ENCODE results near the gene PPFIBP2.

Gene PPFIBP2

DNA sequence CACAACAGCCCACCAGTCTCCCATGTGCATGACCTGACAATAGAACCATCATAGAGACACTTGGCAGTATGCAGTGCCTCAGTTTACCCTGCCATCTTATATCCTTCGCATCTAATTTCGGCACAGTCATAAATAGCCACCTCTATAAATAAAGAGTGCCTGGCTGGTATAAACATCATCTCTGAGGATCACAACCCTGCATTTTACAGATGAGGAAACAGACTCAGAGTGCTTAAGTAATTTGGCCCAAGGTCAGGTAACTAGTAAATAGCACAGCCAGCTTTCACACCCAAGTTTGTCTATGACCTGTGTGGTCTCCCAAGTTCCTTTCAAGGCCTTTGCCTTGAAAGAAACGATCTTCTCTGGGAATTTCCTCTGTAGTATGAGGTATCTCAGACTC, 114.9 kb downstream of the PPFIBP2 start:
- Histone ChIP-seq H3K23ac (ENCODE audit: low read depth, low read length, poor library complexity) (no peak overlapping the region), H2AK5ac (ENCODE audit: low read depth, low read length) (no peak overlapping the region), H4K91ac (ENCODE audit: low read depth, low read length, poor library complexity) (no peak overlapping the region), H3K4me3 (ENCODE audit: low read length in 2 of 2) (no peak overlapping the region), H2AFZ (ENCODE audit: low read length) (no peak overlapping the region), H3K4me1 (ENCODE audit: control insufficient read depth in 2 of 2, insufficient read depth in 1 of 2, low read depth in 1 of 2, low read length in 2 of 2) (no peaks in the 10 kb centered on the region), H2BK120ac (ENCODE audit: low read depth, low read length) (no peak overlapping the region), H2BK5ac (ENCODE audit: low read length) (no peak overlapping the region), H3K27ac (replicated peaks; ENCODE audit: low read length) (no peak overlapping the region), H3K4me2 (ENCODE audit: insufficient read depth, low read length, poor library complexity, severe bottlenecking) (no peak overlapping the region), H2BK12ac (ENCODE audit: low read length) (no peak overlapping the region), H3K9ac (ENCODE audit: low read depth, low read length, poor library complexity) (no peak overlapping the region), H3K4ac (ENCODE audit: low read length) (no peak overlapping the region), H4K8ac (ENCODE audit: low read depth, low read length) (no peak overlapping the region), H3K79me1 (ENCODE audit: low read depth, low read length) (no peaks in the 10 kb centered on the region), H2BK15ac (ENCODE audit: low read length) (no peak overlapping the region), H3K9me3 (replicated peaks in 1 of 2; ENCODE audit: control insufficient read depth in 2 of 2, insufficient read depth in 1 of 2, low read depth in 1 of 2, low read length in 2 of 2) (no peaks in the 10 kb centered on the region), H3K27me3 (ENCODE audit: control insufficient read depth in 3 of 3, insufficient read depth in 3 of 3, low read depth in 1 of 3, low read length in 3 of 3) (no peaks in the 10 kb centered on the region), H3K36me3 (replicated peaks in 1 of 2; ENCODE audit: control insufficient read depth in 2 of 2, insufficient read depth in 2 of 2, low read length in 2 of 2) (no peaks in the 10 kb centered on the region), H3K14ac (ENCODE audit: low read length) (no peak overlapping the region), H3K18ac (ENCODE audit: low read length) (no peak overlapping the region)
- no peak for DNase-seq (ENCODE audit: low spot score)
- no CpG with 5 or more reads among the region's 3 CpGs for WGBS, 2 donors (ENCODE audit: extremely low coverage in 2 of 2, insufficient read length in 2 of 2, insufficient replicate concordance in 1 of 2)

DNA sequence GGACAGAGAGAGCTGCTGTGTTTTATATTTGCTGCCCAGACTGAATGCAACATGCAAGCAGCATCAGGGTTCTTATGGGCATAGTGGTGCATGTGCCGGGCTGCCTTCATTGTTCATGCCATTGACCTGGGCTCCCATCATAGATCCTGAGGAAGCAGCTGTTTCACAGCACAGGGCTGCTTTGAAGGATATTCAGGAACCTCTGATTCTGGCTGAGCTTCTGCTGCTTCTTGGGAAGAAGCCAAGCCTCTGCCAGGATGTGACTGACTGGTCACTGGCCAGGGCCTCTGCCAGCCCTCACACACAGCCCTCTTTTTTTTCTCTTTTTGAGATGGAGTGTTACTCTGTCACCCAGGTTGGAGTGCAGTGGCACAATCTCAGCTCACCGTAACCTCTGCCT, 116.2 kb downstream of the PPFIBP2 start:
- H3K4me3 ChIP-seq (ENCODE audit: low read length in 2 of 2), result no peak overlapping the region
- no peak overlapping the region for H3K4me2 ChIP-seq (ENCODE audit: insufficient read depth, low read length, poor library complexity, severe bottlenecking)
- H3K23ac ChIP-seq (ENCODE audit: low read depth, low read length, poor library complexity), result no peak overlapping the region
- no peak overlapping the region for H3K18ac ChIP-seq (ENCODE audit: low read length)
- no peak overlapping the region for H3K14ac ChIP-seq (ENCODE audit: low read length)
- no peak overlapping the region for H2BK15ac ChIP-seq (ENCODE audit: low read length)
- no peak overlapping the region for H2BK5ac ChIP-seq (ENCODE audit: low read length)
- H2AFZ ChIP-seq (ENCODE audit: low read length), result no peak overlapping the region
- H2BK12ac ChIP-seq (ENCODE audit: low read length), result no peak overlapping the region
- no peak overlapping the region for H4K91ac ChIP-seq (ENCODE audit: low read depth, low read length, poor library complexity)
- no peak overlapping the region for H2BK120ac ChIP-seq (ENCODE audit: low read depth, low read length)
- no peak overlapping the region for H3K27ac ChIP-seq (replicated peaks; ENCODE audit: low read length)
- no peaks in the 10 kb centered on the region for H3K9me3 ChIP-seq (replicated peaks in 1 of 2; ENCODE audit: control insufficient read depth in 2 of 2, insufficient read depth in 1 of 2, low read depth in 1 of 2, low read length in 2 of 2)
- no peak overlapping the region for H4K8ac ChIP-seq (ENCODE audit: low read depth, low read length)
- no peak overlapping the region for H3K9ac ChIP-seq (ENCODE audit: low read depth, low read length, poor library complexity)
- no peak for DNase-seq (ENCODE audit: low spot score)
- no peaks in the 10 kb centered on the region for H3K27me3 ChIP-seq (ENCODE audit: control insufficient read depth in 3 of 3, insufficient read depth in 3 of 3, low read depth in 1 of 3, low read length in 3 of 3)
- WGBS, 2 donors (ENCODE audit: extremely low coverage in 2 of 2, insufficient read length in 2 of 2, insufficient replicate concordance in 1 of 2), result no CpG with 5 or more reads among the region's 2 CpGs
- H2AK5ac ChIP-seq (ENCODE audit: low read depth, low read length), result no peak overlapping the region
- H3K36me3 ChIP-seq (replicated peaks in 1 of 2; ENCODE audit: control insufficient read depth in 2 of 2, insufficient read depth in 2 of 2, low read length in 2 of 2), result no peaks in the 10 kb centered on the region
- H3K79me1 ChIP-seq (ENCODE audit: low read depth, low read length), result no peaks in the 10 kb centered on the region
- H3K4me1 ChIP-seq (ENCODE audit: control insufficient read depth in 2 of 2, insufficient read depth in 1 of 2, low read depth in 1 of 2, low read length in 2 of 2), result no peaks in the 10 kb centered on the region
- no peak overlapping the region for H3K4ac ChIP-seq (ENCODE audit: low read length)

DNA sequence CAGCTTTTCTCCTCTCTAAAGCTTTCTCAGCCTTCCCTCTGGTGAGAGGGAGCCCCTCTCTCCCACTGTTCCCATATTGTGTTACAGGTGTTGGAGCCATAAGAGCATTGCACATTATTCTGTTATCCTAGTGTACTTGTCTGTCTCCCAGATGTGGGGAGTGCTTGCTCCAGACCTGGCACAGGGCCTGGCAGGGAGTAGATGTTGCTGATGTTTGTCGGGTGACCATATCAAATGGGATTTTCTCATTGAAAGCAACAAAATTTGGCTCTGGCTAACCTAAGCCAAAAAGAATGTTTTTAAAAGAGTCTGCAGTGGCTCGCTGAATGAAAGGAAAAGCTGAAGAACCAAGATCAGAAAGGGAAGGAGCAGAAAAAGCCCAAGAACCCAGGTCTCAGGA, 118.4 kb downstream of the PPFIBP2 start:
- WGBS, 2 donors (ENCODE audit: extremely low coverage in 2 of 2, insufficient read length in 2 of 2, insufficient replicate concordance in 1 of 2), result no CpG with 5 or more reads among the region's 2 CpGs
- no peaks in the 10 kb centered on the region for H3K27me3 ChIP-seq (ENCODE audit: control insufficient read depth in 3 of 3, insufficient read depth in 3 of 3, low read depth in 1 of 3, low read length in 3 of 3)
- DNase-seq (ENCODE audit: low spot score), result no peak
- no peak overlapping the region for H3K4me2 ChIP-seq (ENCODE audit: insufficient read depth, low read length, poor library complexity, severe bottlenecking)
- H4K8ac ChIP-seq (ENCODE audit: low read depth, low read length), result no peak overlapping the region
- no peak overlapping the region for H2BK5ac ChIP-seq (ENCODE audit: low read length)
- H3K79me1 ChIP-seq (ENCODE audit: low read depth, low read length), result no peaks in the 10 kb centered on the region
- no peaks in the 10 kb centered on the region for H3K9me3 ChIP-seq (replicated peaks in 1 of 2; ENCODE audit: control insufficient read depth in 2 of 2, insufficient read depth in 1 of 2, low read depth in 1 of 2, low read length in 2 of 2)
- no peak overlapping the region for H3K14ac ChIP-seq (ENCODE audit: low read length)
- H3K27ac ChIP-seq (replicated peaks; ENCODE audit: low read length), result no peak overlapping the region
- no peak overlapping the region for H3K9ac ChIP-seq (ENCODE audit: low read depth, low read length, poor library complexity)
- H3K4me1 ChIP-seq (ENCODE audit: control insufficient read depth in 2 of 2, insufficient read depth in 1 of 2, low read depth in 1 of 2, low read length in 2 of 2), result no peaks in the 10 kb centered on the region
- H3K4ac ChIP-seq (ENCODE audit: low read length), result no peak overlapping the region
- no peak overlapping the region for H3K18ac ChIP-seq (ENCODE audit: low read length)
- H2BK15ac ChIP-seq (ENCODE audit: low read length), result no peak overlapping the region
- H2AFZ ChIP-seq (ENCODE audit: low read length), result no peak overlapping the region
- no peak overlapping the region for H3K23ac ChIP-seq (ENCODE audit: low read depth, low read length, poor library complexity)
- H2BK12ac ChIP-seq (ENCODE audit: low read length), result no peak overlapping the region
- no peak overlapping the region for H2AK5ac ChIP-seq (ENCODE audit: low read depth, low read length)
- no peak overlapping the region for H4K91ac ChIP-seq (ENCODE audit: low read depth, low read length, poor library complexity)
- H2BK120ac ChIP-seq (ENCODE audit: low read depth, low read length), result no peak overlapping the region
- H3K36me3 ChIP-seq (replicated peaks in 1 of 2; ENCODE audit: control insufficient read depth in 2 of 2, insufficient read depth in 2 of 2, low read length in 2 of 2), result no peaks in the 10 kb centered on the region
- H3K4me3 ChIP-seq (ENCODE audit: low read length in 2 of 2), result no peak overlapping the region

DNA sequence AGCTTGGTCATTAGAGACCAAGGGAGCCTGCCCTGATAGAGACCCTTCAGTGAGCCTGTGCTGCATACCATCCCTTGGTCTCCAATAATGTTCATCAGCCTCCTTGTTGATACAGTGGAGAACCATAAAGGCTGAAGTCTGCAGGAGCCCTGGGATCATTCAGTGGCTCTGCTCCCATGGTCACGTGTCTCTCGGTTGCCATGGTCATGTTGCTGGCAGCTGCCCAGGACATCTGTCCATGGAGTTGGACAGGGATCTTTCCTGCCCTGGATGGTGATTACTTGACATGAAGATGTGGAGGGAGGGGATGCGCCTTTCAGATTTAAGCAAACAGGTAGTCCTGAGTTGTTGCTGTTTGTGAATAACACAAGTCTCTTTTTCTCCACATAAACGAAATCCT, 121.3 kb downstream of the PPFIBP2 start:
- Histone ChIP-seq H2BK5ac (ENCODE audit: low read length) (no peak overlapping the region), H2BK15ac (ENCODE audit: low read length) (no peak overlapping the region), H3K27ac (replicated peaks; ENCODE audit: low read length) (no peak overlapping the region), H3K4me3 (ENCODE audit: low read length in 2 of 2) (no peak overlapping the region), H3K14ac (ENCODE audit: low read length) (no peak overlapping the region), H2AK5ac (ENCODE audit: low read depth, low read length) (no peak overlapping the region), H3K9me3 (replicated peaks in 1 of 2; ENCODE audit: control insufficient read depth in 2 of 2, insufficient read depth in 1 of 2, low read depth in 1 of 2, low read length in 2 of 2) (no peaks in the 10 kb centered on the region), H3K9ac (ENCODE audit: low read depth, low read length, poor library complexity) (no peak overlapping the region), H3K36me3 (replicated peaks in 1 of 2; ENCODE audit: control insufficient read depth in 2 of 2, insufficient read depth in 2 of 2, low read length in 2 of 2) (no peaks in the 10 kb centered on the region), H3K4ac (ENCODE audit: low read length) (no peak overlapping the region), H3K79me1 (ENCODE audit: low read depth, low read length) (no peaks in the 10 kb centered on the region), H3K27me3 (ENCODE audit: control insufficient read depth in 3 of 3, insufficient read depth in 3 of 3, low read depth in 1 of 3, low read length in 3 of 3) (no peaks in the 10 kb centered on the region), H3K4me2 (ENCODE audit: insufficient read depth, low read length, poor library complexity, severe bottlenecking) (no peak overlapping the region), H2BK12ac (ENCODE audit: low read length) (no peak overlapping the region), H3K18ac (ENCODE audit: low read length) (no peak overlapping the region), H2AFZ (ENCODE audit: low read length) (no peak overlapping the region), H2BK120ac (ENCODE audit: low read depth, low read length) (no peak overlapping the region), H4K91ac (ENCODE audit: low read depth, low read length, poor library complexity) (no peak overlapping the region), H3K4me1 (ENCODE audit: control insufficient read depth in 2 of 2, insufficient read depth in 1 of 2, low read depth in 1 of 2, low read length in 2 of 2) (peaks cover 0 to 3% of the 10 kb centered on the region in 2 donors), H3K23ac (ENCODE audit: low read depth, low read length, poor library complexity) (no peak overlapping the region), H4K8ac (ENCODE audit: low read depth, low read length) (no peak overlapping the region)
- no peak for DNase-seq (ENCODE audit: low spot score)
- WGBS, 2 donors (ENCODE audit: extremely low coverage in 2 of 2, insufficient read length in 2 of 2, insufficient replicate concordance in 1 of 2), result no CpG with 5 or more reads among the region's 4 CpGs

Data from neuronal stem cell (in vitro differentiated cells).